HL-60 (cell line): ENCODE data around the gene GIMD1.

Source experiments
- DNase-seq, 2 experiments: peaks; one replicate each; pipeline ENCODE4 v3.0.0-alpha.2; 2010 to 2020; ENCODE audit warnings: low read depth in 1 of 2, low spot score in 1 of 2
- H3K27ac ChIP-seq: fragments of 250-450 bp; sonication (Bioruptor Pico); replicated peaks from 2 replicates; pipeline ENCODE4 v1.5.1; 2020; ENCODE audit warnings: mild to moderate bottlenecking, moderate library complexity
- H3K27me3 ChIP-seq: fragments of 250-450 bp; sonication (Bioruptor Pico); 2 replicates; pipeline ENCODE4 v1.5.1; 2021; ENCODE audit warnings: mild to moderate bottlenecking, moderate library complexity; ENCODE audit not compliant: insufficient read depth, poor library complexity, severe bottlenecking
- H3K4me3 ChIP-seq: replicated peaks from 2 replicates; pipeline ENCODE4 v1.5.1; 2011; ENCODE audit warnings: mild to moderate bottlenecking, control low read depth, low read length; ENCODE audit not compliant: insufficient read depth
- GABPA ChIP-seq: IDR thresholded peaks from 2 replicates; pipeline ENCODE4 v1.6.1; 2012; ENCODE audit warnings: low read depth
- POLR2AphosphoS5 ChIP-seq: IDR thresholded peaks from 2 replicates; pipeline ENCODE4 v1.6.1; 2012; ENCODE audit warnings: low read depth
- SPI1 ChIP-seq: IDR thresholded peaks from 2 replicates; pipeline ENCODE4 v1.6.1; 2012; ENCODE audit warnings: low read depth, mild to moderate bottlenecking, borderline replicate concordance
- TF ChIP-seq, protein P1 (sequence below): IDR thresholded peaks from one replicate; pipeline ENCODE4 v1.5.1; 2011; ENCODE audit warnings: low read length, control low read depth, inconsistent platforms; ENCODE audit not compliant: insufficient read depth
- TF ChIP-seq, protein P2 (sequence below): IDR thresholded peaks from 2 replicates; pipeline ENCODE4 v1.6.1; 2012; ENCODE audit warnings: low read depth; ENCODE audit not compliant: insufficient replicate concordance

GIMD1 gene

DNA sequence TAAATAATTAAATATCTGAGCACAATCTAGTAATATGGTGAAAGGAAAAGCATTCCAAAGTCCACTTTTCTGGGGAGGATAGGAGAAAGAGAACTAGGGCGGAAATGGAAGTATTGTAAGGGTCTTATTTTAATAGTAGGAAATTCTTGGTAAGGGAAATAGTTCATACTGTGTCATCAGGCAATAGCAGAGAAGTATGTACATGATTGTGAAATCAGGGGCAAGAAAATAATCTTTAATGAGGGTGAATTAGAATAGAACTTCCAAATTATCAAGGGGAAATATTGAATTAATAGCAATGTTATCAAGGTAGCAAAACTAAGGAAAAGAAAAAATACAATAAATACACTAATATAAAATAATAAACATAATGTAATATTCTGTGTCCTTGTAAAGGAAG is 14.8 kb downstream of the GIMD1 start:
- no peak for DNase-seq
- Histone ChIP-seq H3K27me3 (no peaks in the 10 kb centered on the region), H3K27ac (no peak overlapping the region), H3K4me3 (no peak overlapping the region)
- TF ChIP-seq POLR2AphosphoS5 = no peak
- TF ChIP-seq SPI1 = no peak
- no peak for TF ChIP-seq GABPA
- TF ChIP-seq, protein P1, sequence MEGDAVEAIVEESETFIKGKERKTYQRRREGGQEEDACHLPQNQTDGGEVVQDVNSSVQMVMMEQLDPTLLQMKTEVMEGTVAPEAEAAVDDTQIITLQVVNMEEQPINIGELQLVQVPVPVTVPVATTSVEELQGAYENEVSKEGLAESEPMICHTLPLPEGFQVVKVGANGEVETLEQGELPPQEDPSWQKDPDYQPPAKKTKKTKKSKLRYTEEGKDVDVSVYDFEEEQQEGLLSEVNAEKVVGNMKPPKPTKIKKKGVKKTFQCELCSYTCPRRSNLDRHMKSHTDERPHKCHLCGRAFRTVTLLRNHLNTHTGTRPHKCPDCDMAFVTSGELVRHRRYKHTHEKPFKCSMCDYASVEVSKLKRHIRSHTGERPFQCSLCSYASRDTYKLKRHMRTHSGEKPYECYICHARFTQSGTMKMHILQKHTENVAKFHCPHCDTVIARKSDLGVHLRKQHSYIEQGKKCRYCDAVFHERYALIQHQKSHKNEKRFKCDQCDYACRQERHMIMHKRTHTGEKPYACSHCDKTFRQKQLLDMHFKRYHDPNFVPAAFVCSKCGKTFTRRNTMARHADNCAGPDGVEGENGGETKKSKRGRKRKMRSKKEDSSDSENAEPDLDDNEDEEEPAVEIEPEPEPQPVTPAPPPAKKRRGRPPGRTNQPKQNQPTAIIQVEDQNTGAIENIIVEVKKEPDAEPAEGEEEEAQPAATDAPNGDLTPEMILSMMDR = no peak
- TF ChIP-seq, protein P2, sequence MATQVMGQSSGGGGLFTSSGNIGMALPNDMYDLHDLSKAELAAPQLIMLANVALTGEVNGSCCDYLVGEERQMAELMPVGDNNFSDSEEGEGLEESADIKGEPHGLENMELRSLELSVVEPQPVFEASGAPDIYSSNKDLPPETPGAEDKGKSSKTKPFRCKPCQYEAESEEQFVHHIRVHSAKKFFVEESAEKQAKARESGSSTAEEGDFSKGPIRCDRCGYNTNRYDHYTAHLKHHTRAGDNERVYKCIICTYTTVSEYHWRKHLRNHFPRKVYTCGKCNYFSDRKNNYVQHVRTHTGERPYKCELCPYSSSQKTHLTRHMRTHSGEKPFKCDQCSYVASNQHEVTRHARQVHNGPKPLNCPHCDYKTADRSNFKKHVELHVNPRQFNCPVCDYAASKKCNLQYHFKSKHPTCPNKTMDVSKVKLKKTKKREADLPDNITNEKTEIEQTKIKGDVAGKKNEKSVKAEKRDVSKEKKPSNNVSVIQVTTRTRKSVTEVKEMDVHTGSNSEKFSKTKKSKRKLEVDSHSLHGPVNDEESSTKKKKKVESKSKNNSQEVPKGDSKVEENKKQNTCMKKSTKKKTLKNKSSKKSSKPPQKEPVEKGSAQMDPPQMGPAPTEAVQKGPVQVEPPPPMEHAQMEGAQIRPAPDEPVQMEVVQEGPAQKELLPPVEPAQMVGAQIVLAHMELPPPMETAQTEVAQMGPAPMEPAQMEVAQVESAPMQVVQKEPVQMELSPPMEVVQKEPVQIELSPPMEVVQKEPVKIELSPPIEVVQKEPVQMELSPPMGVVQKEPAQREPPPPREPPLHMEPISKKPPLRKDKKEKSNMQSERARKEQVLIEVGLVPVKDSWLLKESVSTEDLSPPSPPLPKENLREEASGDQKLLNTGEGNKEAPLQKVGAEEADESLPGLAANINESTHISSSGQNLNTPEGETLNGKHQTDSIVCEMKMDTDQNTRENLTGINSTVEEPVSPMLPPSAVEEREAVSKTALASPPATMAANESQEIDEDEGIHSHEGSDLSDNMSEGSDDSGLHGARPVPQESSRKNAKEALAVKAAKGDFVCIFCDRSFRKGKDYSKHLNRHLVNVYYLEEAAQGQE = no peak

DNA sequence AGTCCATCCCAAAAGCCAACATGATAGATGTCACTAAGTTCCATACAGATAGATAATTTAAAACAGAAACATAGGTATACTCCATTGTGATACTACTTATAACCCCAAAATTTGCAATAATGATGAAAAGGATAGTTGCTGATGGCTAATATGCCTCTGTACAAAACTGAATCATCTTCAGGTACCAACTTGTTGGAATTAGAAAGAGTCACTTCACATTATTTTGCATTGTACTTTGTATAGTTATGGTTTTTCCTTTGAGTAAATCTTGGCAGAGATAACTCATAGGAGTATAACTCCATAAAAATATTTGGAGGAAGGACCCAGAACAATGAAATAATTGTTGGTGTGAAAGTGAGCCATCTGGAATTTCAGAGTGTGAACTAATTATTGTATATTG is 17.6 kb downstream of the GIMD1 start:
- no peaks in the 10 kb centered on the region for H3K27me3 ChIP-seq
- DNase-seq = no peak
- TF ChIP-seq GABPA (no peak), POLR2AphosphoS5 (no peak), SPI1 (no peak)
- TF ChIP-seq, protein P2 = no peak
- TF ChIP-seq, protein P1 = no peak
- no peak overlapping the region for H3K4me3 ChIP-seq
- no peak overlapping the region for H3K27ac ChIP-seq

DNA sequence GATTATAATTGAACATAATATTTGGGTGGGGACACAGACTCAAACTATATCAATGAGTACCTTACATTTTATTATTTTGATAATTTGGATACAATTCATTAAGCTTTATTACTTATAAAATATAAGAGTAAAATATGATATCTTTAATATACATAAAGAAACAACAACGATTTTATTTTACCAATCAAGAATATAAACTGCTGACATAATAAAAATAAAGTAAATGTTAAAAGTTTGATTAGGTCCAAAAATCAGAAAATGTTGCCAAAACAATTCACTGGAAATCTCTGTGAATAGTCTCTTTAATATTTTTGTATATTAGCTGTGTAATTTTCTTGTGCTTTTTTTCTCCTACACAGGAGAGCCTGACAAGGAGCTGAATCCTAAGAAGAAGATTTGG is 21.4 kb downstream of the GIMD1 start:
- H3K27me3 ChIP-seq = no peaks in the 10 kb centered on the region
- no peak for DNase-seq
- no peak overlapping the region for H3K4me3 ChIP-seq
- TF ChIP-seq, protein P2 = no peak
- TF ChIP-seq, protein P1 = no peak
- TF ChIP-seq POLR2AphosphoS5 = no peak
- TF ChIP-seq GABPA = no peak
- no peak for TF ChIP-seq SPI1
- H3K27ac ChIP-seq = no peak overlapping the region
